MV-4-11 (cell line): Measurements from ENCODE around the gene ACTN1.
"Not testable (repeated sequence)": the region's sequence is repeated elsewhere in the genome, so short reads cannot be mapped to it uniquely, and the experiment has no call there.

Experiments used
- DNase-seq: peaks from one replicate; lab custom pipeline; 2025; lab: John Stamatoyannopoulos, UW

ACTN1 gene

DNA sequence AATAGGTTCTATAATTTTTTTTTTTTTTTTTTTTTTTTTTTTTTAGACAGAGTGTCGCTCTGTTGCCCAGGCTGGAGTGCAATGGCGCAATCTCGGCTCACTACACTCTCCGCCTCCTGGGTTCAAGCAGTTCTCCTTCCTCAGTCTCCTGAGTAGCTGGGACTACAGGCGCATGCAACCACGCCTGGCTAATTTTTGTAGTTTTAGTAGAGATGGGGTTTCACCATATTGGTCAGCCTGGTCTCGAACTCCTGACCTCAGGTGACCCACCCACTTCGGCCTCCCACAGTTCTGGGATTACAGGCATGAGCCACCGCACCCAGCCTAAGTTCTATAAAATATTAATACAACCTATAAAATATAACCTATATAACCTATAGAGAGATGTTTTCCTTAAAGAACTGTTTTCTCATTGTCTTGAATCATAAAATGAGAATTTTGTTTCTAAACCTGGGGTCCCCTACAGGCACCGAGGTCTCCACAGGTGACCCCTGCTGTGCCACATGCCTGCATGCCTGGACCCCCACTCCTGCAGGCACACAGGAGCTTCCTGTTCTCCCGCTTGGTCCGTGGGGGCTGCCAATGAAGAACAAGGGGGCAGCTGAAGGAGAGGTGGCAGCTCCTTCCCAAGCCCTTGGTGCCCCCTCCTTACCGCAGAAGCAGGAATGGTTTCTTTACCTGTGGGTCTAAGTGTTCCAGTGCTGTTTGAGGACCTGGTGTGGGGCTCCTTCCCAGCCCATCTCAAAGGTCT is 115.3 kb downstream of the ACTN1 start:
- DNase-seq, result no peak

DNA sequence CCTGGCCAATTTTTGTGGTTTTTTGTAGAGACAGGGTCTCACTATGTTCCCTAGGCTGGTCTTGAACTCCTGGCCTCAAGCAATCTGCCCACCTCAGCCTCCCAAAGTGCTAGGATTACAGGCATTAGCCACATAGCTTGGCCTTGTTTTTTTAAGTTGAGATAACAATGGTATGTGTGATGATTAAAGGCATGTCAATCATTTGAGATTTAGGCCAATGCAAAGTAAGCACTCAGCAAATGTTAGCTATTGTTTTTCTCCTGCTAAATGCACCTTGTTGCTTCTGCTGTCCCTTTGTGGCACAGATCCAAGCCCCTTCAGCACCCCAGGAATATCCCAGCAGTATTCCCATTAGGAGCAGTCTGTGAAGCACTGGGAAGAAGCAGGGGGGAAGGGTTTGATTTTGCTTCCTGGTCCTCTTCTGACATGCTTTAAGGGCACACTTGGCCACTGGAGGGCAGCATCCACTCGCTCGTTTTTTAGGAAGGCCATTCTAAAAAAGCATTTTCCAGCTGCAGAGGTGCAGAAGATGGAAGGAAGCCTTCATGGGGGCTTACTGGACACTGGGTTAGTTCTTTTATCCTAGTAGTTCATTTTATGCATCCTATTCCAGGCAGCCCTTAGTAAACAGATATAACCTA is 116.0 kb downstream of the ACTN1 start:
- DNase-seq, result peak; percentile 78

DNA sequence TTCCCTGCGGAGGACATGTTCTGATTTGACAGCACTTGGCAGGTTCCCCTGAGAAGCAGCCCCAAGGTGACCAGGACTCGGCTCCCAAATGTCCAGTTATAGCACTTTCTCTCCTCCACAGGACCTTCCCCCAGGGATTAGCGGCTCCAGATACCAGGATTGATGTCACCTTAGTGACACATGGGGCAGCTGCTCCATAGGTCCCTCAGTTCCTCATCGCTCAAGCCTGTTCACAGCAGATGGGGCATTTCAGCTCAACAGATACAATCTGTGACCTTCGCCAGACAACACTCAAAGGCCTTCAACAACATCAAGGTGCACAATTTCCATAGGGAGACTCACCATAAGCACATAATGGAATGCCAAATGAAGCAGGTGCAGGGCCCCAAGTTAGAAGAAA is 118.3 kb downstream of the ACTN1 start:
- no peak for DNase-seq

DNA sequence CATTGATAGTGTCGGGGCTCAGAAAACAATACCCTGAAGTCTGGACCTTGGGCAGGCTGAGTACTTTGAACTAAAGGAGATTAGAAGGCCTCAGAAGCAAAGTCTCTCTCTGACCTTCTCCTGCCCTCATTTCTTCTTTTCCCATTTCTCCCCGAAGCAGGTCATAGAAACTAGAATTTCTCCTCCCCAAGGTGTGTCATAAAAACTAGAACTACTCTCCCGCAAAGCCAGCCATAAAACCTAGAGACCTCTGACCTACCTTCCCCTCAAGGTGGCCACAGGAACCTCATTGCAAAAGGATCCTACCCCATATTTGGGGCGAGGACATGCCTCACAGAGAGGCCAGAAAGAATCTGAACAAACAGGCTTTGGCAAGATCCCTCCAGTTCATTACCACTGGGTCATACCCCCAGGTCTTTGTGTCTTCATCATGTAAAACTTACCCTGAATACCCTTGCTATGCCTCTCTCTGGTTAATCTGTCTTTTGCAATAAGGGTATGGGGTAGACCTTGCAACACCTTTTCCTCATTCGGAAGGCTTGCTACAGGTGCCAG is 121.5 kb downstream of the ACTN1 start:
- DNase-seq, result no peak

DNA sequence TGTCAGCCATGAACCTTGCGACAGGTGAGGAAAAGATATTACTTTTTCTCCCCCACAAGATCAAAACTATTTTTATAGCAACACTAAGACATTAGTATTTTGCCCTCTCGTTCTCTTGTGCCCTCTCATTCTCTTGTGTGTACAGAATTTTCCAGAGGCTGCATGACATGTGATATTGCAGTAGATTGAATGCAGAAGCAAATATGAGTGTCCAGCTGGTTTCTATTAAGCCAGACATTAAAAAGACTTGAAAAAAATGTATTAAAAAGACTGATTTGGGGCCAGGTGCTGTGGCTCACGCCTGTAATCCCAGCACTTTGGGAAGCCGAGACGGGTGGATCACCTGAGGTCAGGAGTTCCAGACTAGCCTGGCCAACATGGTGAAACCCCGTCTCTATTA is 122.5 kb downstream of the ACTN1 start:
- DNase-seq, result no peak

DNA sequence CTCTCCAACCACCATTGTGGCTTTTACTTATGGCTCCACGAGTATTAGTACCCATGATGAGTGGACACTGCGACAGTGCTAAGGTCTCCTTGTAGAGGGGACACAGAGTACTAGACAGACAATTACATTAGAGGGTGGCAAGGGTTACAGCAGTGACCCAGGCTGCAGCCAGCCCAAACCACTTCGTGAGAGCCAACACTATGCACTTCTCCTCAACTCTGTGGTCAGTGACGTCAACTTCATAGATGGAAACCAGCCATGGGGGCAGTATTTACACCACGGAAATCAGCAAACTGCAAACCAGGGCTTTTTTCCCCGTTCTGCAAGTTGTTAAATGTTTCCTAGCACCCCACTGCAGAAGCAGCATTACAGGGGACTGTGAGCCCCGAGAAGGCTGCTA is 124.7 kb downstream of the ACTN1 start:
- peak; percentile 89 for DNase-seq

DNA sequence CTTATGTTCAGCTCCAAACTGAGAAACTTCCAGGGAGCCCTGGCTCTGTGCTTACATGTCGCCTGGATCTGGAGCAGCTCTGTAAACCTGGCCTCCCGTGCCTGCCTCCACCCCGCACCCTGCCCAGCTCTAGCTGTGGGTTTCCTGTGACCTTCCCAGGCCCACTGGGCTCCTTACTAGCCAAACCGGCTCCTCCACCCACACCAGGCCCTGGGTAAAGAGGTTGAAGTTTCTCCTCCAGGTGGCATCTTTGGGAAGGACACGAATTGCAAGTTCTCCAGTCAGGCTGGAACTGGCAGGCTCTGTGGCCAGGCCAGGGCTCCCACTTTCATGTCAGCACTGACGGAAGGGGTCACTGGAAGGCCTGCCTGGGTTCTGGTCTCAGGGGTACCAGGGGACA is 125.4 kb downstream of the ACTN1 start:
- DNase-seq, result no peak

DNA sequence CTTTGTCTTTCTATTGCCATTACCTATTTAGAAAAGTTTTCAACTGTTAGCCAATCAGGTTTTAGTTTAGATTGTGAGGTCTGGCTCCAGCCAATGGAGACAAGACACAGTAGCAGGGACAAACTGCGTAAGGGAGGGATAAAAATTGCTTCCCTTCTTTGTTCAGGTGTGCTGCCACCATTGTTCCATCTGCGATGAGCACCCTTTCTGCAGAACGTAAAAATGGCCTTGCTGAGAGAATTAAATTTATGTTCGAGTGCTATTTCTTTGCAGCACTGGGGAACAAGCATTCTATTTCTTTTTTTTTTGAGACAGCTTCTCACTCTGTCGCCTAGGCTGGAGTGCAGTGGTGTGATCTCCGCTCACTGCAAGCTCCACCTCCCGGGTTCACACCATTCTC is 126.6 kb downstream of the ACTN1 start:
- not testable (repeated sequence) for DNase-seq

DNA sequence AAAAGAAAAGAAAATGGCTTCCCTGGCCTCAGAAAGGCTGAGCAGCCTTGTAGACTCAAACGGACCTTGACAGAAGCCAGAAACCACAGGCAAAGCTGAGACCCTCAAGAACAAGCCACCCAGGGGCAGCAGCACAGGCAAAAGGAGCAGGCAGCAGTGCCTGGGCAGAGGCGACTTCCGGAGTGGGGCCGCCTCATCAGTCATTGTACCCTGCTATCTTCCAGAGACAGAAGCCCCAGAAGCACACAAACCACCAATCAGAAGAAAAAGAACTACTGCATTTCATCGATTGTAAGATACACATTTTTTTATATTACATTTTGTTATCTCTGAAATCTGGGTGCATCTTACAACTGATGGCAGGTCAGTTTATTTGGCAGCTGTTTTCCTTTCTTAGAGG is 128.0 kb downstream of the ACTN1 start:
- no peak for DNase-seq

DNA sequence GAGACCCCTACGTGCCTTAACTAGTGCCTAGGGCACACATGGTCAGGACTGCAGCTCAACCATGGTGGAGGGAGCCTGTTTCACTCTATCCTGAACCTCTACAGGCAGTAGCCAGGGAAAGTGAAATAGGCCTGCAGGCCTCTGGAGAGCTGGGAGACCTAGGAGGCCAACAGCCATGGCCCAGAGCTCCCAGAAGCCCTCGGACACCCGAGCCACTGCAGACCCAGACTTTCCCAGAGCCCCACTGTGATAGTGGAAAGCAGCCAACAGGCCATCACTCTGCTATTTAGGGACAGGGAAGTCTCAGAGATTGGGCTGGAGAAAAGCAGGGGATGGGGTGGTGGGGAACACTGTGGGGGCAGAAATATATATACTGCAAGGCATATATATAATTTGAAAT is 129.7 kb downstream of the ACTN1 start:
- DNase-seq, result no peak

DNA sequence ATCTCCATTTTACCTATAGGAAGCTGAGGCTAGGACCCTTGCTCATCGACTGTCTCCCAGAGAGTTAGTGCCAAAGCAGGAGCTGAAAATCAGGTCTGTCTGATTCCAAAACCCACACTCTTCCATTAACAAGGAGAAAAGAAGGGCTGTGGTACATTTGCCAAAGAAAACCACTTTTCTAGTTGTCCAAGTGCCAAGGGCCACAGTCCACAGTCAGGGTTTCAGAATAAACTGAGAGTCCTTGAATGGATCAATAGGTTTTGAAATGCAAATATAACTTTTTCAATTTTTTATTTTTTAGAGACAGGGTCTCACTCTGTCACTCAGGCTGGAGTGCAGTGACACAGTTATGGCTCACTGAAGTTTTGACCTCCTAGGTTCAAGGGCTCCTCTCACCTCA is 130.8 kb downstream of the ACTN1 start:
- DNase-seq, result no peak

DNA sequence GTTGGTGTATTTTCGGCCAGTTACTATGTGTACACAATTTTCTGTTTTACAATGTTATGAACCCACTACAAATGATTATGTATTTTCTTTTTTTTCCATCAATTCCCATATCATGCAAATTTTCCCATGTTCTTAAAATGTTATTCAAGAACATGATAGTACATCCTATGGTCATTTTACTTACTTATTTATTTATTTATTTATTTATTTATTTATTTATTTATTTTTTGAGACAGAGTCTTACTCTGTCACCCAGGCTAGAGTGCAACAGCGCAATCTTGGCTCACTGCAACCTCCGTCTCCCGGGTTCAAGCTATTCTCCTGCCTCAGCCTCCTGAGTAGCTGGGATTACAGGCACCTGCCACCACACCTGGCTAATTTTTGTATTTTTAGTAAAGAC is 131.5 kb downstream of the ACTN1 start:
- not testable (repeated sequence) for DNase-seq

DNA sequence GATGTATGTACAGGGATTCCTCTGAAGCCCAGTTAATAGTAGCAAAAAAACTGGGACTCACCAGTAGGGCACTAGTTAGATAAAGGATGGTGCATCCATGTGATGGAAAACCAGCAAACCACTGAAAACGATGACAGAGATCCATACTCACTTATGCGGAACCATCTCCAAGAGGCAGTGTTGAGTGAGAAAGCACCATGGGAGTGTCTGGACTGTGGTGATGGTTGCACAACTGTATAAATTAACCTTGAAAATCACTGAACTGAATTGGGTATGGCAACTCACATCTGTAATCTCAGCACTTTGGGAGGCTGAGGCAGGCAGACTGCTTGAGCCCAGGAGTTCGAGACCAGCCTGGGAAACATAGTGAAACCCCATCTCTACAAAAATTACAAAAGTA is 132.6 kb downstream of the ACTN1 start:
- DNase-seq, result no peak

DNA sequence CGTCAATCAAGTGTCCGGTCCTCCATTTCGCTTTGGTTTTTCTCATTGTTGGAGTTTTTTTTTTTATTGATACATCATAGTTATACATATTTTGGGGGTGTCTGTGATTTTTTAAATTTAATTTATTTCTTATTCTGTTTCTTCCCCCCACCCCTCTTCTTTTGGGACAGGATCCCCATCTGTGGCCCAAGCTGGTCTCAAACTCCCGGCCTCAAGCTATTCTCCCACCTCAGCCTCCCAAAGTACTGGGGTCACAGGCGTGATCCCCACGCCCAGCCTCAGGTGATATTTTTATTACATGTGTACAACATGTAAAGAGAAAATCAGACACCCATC is 134.9 kb downstream of the ACTN1 start:
- no peak for DNase-seq

DNA sequence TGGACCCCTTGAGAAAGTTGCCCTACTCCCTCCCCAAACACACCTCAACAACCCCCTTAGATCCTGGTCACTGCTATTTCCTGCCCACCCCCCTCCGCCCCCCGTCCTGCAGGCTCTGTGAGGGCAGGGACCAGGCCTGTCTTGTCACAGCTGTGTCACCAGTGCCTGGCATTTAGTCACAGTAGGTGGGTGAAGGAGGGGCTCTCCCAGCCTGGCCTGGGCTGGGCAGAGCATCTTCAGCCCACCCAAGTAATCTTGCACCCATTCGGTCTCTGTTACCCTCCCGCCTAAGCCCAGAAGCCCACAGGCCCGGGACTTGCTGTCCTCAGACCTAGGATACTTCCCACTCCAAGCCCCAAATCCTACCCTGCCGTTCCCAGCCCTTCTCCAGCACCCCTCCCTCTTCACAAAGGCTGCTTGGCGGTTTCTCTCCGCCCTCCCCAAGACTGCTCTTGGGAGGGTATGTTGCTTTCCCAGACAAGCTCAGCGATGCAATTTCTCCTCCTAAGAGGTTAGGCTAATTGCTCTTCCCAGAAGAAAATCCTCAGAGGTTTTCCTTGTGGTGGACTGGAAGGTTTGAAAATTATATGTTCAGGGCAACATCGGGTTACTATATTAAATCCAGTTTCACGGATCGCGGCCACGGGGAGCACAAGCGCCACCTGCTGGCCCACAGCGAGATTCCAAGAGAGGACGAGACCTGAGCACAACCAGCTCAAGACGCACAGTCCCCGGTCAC is 135.5 kb downstream of the ACTN1 start:
- peak; percentile 49 for DNase-seq

DNA sequence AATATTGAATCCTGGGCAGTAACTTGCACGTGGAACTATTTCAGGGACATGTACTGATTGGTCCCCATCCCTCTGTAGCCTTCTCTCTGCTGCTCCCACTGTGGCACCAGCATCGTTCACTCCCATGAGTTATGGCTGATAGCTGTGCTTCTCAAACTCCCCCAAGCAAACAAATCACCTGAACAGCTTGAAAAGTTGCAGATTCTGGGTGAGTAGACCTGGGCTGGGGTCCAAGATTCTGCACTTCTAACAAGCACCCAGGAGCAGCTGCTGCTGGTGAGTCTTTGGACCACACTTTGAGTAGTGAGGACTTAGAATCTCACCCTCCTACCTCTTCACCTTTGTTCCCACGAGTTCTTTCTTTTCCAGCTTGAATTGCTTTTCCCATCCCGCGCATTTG is 136.8 kb downstream of the ACTN1 start:
- no peak for DNase-seq

DNA sequence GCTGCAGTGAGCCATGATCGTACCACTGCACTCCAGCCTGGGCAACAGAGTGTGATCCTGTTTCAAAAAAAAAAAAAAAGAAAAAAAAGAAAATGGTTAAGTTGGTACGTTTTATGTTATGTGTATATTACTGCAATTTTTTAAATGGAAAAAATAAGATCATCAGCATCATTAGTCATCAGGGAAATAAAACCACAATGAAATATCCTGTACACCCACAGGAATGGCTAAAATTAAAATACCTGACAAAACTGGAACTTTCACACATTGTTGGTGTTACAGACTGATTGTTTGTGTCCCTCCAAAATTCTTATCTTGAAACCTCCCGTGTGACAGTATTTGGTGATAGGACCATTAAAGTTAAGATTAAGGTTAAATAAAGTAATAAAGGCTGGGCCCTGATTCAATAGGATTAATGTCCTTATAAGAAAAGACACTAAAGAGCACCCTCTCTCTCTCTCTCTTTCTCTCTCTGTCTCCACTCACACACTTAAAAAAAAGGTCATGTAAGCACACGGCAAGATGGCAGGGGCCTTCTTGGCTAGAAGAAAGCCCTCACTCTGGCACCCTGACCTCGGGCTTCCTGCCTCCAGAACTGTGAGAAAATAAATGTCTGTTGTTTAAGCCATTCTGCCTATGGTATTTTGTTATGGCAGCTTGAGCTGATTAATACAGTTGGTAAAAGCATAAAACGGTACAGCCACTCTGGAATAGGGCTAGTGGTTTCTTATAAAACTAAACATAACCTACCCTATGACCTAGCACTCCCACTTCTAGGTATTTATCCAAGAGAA is 137.9 kb downstream of the ACTN1 start:
- no peak for DNase-seq

DNA sequence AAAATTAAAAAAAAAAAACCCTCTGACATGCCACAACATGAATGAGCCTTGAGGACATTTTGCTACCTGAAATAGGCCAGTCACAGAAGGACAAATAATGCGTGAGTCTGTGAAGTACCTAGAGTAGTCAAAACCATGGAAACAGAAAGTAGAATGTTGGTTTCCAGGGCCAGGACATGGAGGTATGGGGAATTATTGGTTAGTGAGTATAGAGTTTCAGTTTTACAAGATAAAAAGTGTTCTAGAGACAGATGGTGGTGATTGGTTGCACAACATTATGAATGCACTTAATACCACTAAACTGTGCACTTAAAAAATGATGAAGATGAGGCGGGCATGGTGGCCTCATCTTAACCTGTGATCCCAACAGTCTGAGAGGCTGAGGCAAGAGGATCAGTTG is 138.6 kb downstream of the ACTN1 start:
- DNase-seq, result peak; percentile 41

DNA sequence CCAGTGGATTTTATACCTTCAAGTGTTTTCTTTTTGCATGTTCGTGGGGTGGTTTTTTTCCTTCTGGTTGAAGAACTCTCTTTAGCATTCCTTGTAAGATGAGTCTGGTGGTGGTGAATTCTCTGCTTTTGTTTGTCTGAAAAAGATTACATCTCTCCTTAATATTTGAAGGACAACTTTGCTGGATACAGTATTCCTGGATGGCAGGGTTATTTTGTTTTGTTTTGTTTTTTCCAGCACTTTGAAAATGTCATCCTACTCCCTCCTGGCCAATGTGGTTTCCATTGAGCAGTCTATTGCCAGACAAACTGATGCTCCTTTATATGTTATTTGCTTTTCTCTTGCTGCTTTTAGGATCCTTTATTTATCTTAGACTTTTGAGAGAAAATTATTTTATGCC is 143.0 kb downstream of the ACTN1 start:
- DNase-seq, result no peak

DNA sequence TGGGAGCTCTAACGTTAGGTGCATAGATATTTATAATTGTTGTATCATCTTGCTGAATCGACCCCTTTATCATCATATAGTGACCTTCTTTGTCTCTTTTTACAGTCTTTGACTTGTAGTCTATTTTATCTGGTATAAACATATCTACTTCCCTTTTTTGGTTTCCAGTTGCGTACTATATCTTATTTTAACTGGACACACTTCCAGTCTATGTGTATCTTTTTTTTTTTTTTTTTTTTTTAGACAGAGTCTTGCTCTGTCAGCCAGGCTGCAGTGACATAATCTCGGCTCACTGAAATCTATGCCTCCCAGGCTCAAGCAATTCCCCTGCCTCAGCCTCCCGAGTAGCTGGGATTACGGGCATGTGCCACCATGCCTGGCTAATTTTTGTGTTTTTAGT is 144.3 kb downstream of the ACTN1 start:
- DNase-seq, result peak; percentile 90

DNA sequence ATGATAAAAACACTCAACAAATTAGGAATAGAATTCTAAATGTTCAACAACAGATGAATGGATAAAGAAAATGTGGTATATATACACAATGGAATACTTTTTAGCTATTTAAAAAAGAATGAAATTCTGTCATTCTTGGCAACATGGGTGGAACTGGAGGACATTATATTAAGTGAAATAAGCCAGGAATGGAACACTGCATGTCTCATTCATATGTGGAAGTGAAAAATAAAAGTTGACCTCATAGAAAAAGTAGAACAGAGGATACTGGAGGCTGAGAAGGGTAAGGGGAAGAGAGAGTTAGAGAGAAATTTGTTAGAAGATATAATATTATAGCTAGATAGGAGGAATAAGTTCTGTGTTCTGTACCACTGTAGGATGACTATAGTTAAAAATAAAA is 150.4 kb downstream of the ACTN1 start:
- peak; percentile 31 for DNase-seq

DNA sequence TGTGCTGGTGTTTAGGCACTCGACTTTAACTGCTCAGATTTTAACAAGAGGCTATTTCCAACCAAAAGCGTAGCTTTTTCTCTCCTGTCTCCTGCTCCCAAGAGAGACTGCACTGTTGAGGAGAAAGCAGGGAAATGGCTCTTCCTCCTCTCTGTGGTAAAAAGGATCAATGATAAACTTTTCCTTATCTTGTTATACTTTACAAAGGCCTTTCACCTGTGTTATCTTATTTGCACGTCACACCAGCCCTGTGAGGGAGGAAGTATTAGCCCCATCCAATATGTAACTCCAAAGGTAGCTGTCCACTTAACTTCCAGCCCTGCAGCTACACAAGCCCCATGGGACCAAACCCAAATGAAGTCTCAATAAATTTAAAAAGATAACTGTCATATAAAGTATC is 153.4 kb downstream of the ACTN1 start:
- no peak for DNase-seq
